HG03354 (cell line): Measurements from ENCODE around the gene IL13.

Experiments used
- ATAC-seq: cut with Tn5 transposase; IDR thresholded peaks from one replicate; pipeline ENCODE4 v1.9.1; 2021; ENCODE audit warnings: mild to moderate bottlenecking; ENCODE audit not compliant: unreplicated experiment, poor library complexity, severe bottlenecking

Gene IL13

GRCh38 chr5:132668706-132669454 is 10.9 kb downstream of the IL13 start:
- no peak for ATAC-seq

- ATAC-seq, result no peak
Measured at GRCh38 chr5:132669455-132669820, 11.5 kb downstream of the IL13 start.

GRCh38 chr5:132669966-132670882 is 12.3 kb downstream of the IL13 start:
- no peak for ATAC-seq

GRCh38 chr5:132671000-132671399 is 13.0 kb downstream of the IL13 start:
- no peak for ATAC-seq

- ATAC-seq, result no peak
Measured at GRCh38 chr5:132673488-132673887, 15.5 kb downstream of the IL13 start.

DNA sequence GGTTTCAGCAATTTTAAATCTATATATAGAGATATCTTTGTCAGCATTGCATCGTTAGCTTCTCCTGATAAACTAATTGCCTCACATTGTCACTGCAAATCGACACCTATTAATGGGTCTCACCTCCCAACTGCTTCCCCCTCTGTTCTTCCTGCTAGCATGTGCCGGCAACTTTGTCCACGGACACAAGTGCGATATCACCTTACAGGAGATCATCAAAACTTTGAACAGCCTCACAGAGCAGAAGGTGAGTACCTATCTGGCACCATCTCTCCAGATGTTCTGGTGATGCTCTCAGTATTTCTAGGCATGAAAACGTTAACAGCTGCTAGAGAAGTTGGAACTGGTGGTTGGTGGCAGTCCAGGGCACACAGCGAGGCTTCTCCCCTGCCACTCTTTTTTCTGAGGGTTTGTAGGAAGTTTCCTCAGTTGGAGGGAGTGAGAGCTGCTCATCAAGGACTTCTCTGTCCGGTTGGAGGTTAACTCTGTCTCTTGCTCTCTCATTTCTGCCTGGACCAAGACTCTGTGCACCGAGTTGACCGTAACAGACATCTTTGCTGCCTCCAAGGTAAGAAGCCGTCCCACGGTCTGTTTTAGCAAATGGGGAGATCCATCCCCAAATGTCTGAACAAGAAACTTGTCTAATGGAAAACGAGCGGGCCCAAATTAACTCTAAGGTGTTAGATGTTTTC is 16.1 kb downstream of the IL13 start, which contains the start of gene IL4:
TSS of gene IL4 (plus strand) at position 51 of the 692 bp plus-strand sequence. CDS start at position 113, 62 bp downstream.
- no peak for ATAC-seq

DNA sequence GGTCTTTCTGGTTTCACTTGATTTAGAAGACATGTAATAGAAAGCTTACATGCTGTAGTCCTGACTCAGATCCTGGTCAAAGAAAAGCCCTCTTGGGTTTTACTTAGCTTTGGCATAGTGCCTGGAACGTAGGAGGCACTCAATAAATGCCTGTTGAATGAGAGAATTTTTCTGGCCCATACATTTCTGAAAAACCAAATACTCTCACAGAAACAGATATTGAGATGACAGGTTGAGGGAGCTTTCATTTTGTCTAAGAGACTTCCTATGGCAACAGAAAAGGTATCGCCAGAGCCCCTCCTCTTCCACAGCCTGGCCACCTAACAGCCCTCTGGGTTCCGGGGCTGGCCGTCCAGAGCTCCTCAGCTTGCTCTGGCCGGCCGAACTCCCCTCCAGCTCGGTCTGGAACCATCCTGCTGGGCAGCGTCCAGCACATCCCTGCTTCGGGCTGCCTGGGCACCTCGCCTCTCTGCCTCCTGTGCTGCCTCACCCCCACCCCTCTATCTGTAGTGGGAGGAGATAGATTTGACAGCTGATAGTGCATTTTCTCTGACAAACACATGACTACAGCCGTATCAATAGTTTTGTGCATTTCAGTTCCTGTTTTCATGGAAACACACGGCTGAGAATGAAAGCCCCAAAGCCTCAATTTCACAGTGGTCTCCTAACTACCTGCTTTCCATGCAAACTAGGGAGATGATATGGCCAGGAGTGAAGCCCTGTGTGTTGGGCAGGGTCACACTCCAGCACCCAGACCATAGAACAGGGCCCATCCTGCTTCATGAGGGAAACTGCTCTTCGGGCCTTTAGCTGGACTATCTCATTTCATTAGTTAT is 16.9 kb downstream of the IL13 start:
- peak; percentile 90 for ATAC-seq

GRCh38 chr5:132675936-132676689 is 18.1 kb downstream of the IL13 start:
- no peak for ATAC-seq

DNA sequence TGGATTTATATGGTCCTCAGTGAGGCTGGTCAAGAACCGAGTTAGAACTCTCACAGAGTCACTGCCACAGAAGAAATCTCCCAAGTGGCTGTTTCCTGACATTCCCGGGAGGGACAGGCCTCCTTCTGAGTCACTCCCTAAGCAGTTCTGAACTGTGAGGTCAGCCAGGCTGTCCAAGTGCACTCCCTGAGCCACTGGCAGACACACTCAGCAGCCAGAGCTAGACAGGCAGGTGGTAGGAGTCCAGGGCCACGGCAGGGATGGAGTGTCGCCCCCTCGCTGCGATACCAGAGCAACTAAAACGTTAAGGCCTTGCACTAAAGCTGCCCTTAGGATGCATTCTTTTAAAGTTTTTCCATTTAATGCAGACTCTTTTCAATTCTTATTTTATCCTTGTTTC is 19.2 kb downstream of the IL13 start:
- ATAC-seq, result no peak

DNA sequence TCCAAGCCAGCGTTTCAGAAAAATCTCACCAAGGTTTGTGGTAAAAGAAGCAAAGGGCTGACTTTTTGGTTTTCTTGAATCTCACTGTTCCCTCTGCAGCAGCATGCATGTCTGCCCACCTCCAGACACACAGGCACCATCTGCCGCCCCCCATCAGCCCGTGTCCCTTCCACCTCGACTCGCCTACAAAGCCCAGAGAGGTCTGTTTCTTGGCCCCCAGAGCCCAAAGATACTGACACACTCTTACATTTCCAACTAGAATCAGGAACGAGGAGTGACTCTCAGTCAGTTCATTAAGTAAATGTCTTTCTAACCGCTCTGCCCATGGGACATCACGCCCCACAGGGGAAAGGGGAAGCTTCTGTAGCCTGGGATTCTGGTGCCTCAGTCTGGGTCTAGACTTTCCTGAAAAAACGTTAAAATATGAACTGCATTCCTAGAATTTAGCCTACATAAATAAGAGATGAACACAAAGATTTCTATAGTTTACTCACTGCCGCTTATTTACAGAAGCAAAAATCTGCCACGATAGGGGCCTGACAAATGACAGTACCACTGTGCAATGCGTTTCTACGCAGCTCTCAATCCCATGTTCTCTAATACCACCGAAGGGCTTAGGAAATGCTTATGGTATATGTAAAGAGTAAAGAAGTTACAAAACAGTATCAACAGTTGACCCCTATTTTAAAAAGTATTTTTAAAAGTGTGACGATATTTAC is 19.9 kb downstream of the IL13 start:
- no peak for ATAC-seq

- ATAC-seq, result no peak
Measured at GRCh38 chr5:132678735-132679134, 20.8 kb downstream of the IL13 start.

DNA sequence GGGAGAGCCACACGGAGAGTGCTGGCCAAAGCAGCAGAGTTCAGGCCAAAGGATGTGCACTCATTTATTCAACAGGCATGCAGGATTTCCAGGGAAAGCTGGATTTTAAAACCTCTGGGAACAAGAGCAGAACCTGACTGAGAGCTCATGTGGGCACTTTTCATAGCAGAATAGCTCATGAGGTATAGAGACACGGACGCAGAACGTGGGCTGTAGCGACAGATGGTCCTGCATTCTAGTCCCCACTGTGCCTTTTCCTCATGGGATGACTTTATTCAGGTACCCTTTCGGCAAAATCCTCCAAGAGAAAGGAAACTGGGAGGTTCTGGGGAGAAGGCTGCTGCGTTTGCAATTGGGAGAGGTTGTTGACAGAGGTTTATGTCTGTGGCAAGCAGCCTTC is 21.2 kb downstream of the IL13 start:
- no peak for ATAC-seq

GRCh38 chr5:132679717-132680380 is 21.9 kb downstream of the IL13 start:
- ATAC-seq, result no peak

GRCh38 chr5:132680780-132681475 is 23.0 kb downstream of the IL13 start:
- no peak for ATAC-seq

DNA sequence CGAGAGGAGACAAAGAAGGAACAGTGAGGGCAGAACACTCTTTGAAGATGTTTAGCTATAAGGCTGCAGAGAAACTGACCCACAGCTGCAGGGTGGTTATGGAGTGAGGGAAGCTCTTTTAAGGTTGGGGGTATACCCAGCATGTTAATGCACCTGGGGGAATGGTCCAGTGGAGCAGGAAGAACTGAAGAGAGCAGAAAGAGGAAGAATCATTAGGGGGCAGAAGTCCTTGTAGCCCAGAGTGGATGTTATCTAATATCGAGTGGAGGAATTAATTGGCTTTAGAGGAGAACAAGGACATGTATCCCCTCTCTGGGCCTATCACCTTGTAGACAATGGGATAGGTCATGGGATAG is 23.5 kb downstream of the IL13 start:
- no peak for ATAC-seq

GRCh38 chr5:132681983-132682382 is 24.0 kb downstream of the IL13 start:
- no peak for ATAC-seq

GRCh38 chr5:132684491-132684890 is 26.5 kb downstream of the IL13 start:
- no peak for ATAC-seq
